ENCODE data around the gene ZNF892.

The ZNF892 gene

GRCh38 chr2:95166065-95166763 is 41.1 kb upstream of the ZNF892 start:
- no peak for DNase-seq (ENCODE audit: low read depth in 2 of 2)
- peak overlapping the region; percentile 69 to 82 for H3K4me3 ChIP-seq (replicated peaks in 1 of 2; ENCODE audit: low read depth in 2 of 2, low read length in 2 of 2)
- no peak for TF ChIP-seq CTCF (IDR thresholded peaks at IDR 0.05; ENCODE audit: low read depth, low read length)

GRCh38 chr2:95171902-95172301 is 35.4 kb upstream of the ZNF892 start:
- DNase-seq (ENCODE audit: low read depth in 2 of 2) = no peak
- H3K4me3 ChIP-seq (replicated peaks in 1 of 2; ENCODE audit: low read depth in 2 of 2, low read length in 2 of 2) = no peak overlapping the region
- TF ChIP-seq CTCF (IDR thresholded peaks at IDR 0.05; ENCODE audit: low read depth, low read length) = no peak

GRCh38 chr2:95174031-95174542 is 33.2 kb upstream of the ZNF892 start:
- TF ChIP-seq CTCF (IDR thresholded peaks at IDR 0.05; ENCODE audit: low read depth, low read length) = no peak
- DNase-seq (ENCODE audit: low read depth in 2 of 2) = no peak
- no peak overlapping the region for H3K4me3 ChIP-seq (replicated peaks in 1 of 2; ENCODE audit: low read depth in 2 of 2, low read length in 2 of 2)

GRCh38 chr2:95179451-95179850 is 27.9 kb upstream of the ZNF892 start:
- DNase-seq (ENCODE audit: low read depth in 2 of 2) = no peak
- no peak for TF ChIP-seq CTCF (IDR thresholded peaks at IDR 0.05; ENCODE audit: low read depth, low read length)
- H3K4me3 ChIP-seq (replicated peaks in 1 of 2; ENCODE audit: low read depth in 2 of 2, low read length in 2 of 2) = no peak overlapping the region

- DNase-seq (ENCODE audit: low read depth in 2 of 2) = no peak
- no peak overlapping the region for H3K4me3 ChIP-seq (replicated peaks in 1 of 2; ENCODE audit: low read depth in 2 of 2, low read length in 2 of 2)
- no peak for TF ChIP-seq CTCF (IDR thresholded peaks at IDR 0.05; ENCODE audit: low read depth, low read length)
These were observed 25.5 kb upstream of the ZNF892 start for GRCh38 chr2:95181774-95182173.

- no peak for DNase-seq (ENCODE audit: low read depth in 2 of 2)
- H3K4me3 ChIP-seq (replicated peaks in 1 of 2; ENCODE audit: low read depth in 2 of 2, low read length in 2 of 2) = no peak overlapping the region
- TF ChIP-seq CTCF (IDR thresholded peaks at IDR 0.05; ENCODE audit: low read depth, low read length) = no peak
These were observed 22.1 kb upstream of the ZNF892 start for GRCh38 chr2:95185197-95185596.

GRCh38 chr2:95185973-95186372 is 21.3 kb upstream of the ZNF892 start:
- DNase-seq (ENCODE audit: low read depth in 2 of 2) = no peak
- no peak for TF ChIP-seq CTCF (IDR thresholded peaks at IDR 0.05; ENCODE audit: low read depth, low read length)
- no peak overlapping the region for H3K4me3 ChIP-seq (replicated peaks in 1 of 2; ENCODE audit: low read depth in 2 of 2, low read length in 2 of 2)
